GM12878 (cell line): ENCODE results near the gene ANKRD23. TPM values are rescaled to one million over a fixed set of nuclear protein-coding genes. Genes with fewer than 3 reads are reported as not detected.
A peak's percentile ranks its signal among the peaks of the same experiment; 100 is the strongest.

Experiments used
- ATAC-seq: fragments of 200-7000 bp; cut with Tn5 transposase; 3 replicates; pipeline ENCODE4 v1.9.1; 2020; ENCODE audit warnings: mild to moderate bottlenecking, moderate library complexity
- BruUV-seq: library from RNA; stranded (reverse); fragments of 400-500 nt; replicated peaks from 2 replicates; lab custom pipeline; 2021; lab: Mats Ljungman, UMichigan
- CTCF ChIA-PET: fragments of 300-600 bp; sonication (Branson Sonifier 250); formaldehyde crosslinking; extraction: SDS; loops from one replicate; lab custom pipeline; 2021; ENCODE audit warnings: inconsistent platforms; lab: Yijun Ruan, JAX
- POLR2A ChIA-PET: fragments of 350-600 bp; formaldehyde crosslinking; extraction: SDS; loops from one replicate; lab custom pipeline; 2021; ENCODE audit warnings: inconsistent platforms; lab: Charles Lee
- RAD21 ChIA-PET: fragments of 300-600 bp; sonication (Branson Sonifier 250); formaldehyde crosslinking; loops from one replicate; lab custom pipeline; 2023; ENCODE audit warnings: antibody characterized with exemption; ENCODE audit not compliant: unreplicated experiment; lab: Charles Lee
- SMC1A ChIA-PET: fragments of 300-600 bp; sonication (Branson Sonifier 250); formaldehyde crosslinking; loops from one replicate; lab custom pipeline; 2023; ENCODE audit not compliant: unreplicated experiment, uncharacterized antibody; lab: Charles Lee
- DNase-seq: peaks from one replicate; pipeline ENCODE4 v3.0.0-alpha.2; 2011; ENCODE audit warnings: low read depth, low spot score
- FAIRE-seq: peaks from 3 replicates; lab custom pipeline; 2011; peaks lifted over from hg19 to GRCh38; lab: Jason Lieb, UNC
- H2AFZ ChIP-seq: 2 replicates; pipeline ENCODE4 v1.6.0; 2011; ENCODE audit warnings: low read depth, low read length, control low read depth; ENCODE audit not compliant: control insufficient read depth
- H3K27ac ChIP-seq: 2 replicates; pipeline ENCODE4 v1.5.1; 2011; ENCODE audit warnings: control low read depth; ENCODE audit not compliant: control insufficient read depth, insufficient read depth
- H3K27me3 ChIP-seq, 2 experiments: replicated peaks in 1 of 2; 2 replicates each; pipeline versions ENCODE4 v1.6.0 to v1.6.1; 2011; ENCODE audit warnings: low read length in 1 of 2; ENCODE audit not compliant: control insufficient read depth in 2 of 2, insufficient read depth in 2 of 2
- H3K36me3 ChIP-seq, 2 experiments: 2 replicates each; pipeline ENCODE4 v1.5.1; 2011; ENCODE audit warnings: low read length in 1 of 2; ENCODE audit not compliant: control insufficient read depth in 2 of 2, insufficient read depth in 2 of 2
- H3K4me1 ChIP-seq: 2 replicates; pipeline ENCODE4 v1.6.1; 2011; ENCODE audit warnings: mild to moderate bottlenecking, low read length, moderate library complexity, mixed read lengths; ENCODE audit not compliant: control insufficient read depth, insufficient read depth
- H3K4me2 ChIP-seq: 2 replicates; pipeline ENCODE4 v1.6.0; 2011; ENCODE audit warnings: control low read depth; ENCODE audit not compliant: control insufficient read depth, insufficient read depth
- H3K4me3 ChIP-seq: fragments of 200-600 bp; sonication (generic); 2 replicates; pipeline ENCODE4 v1.5.1; 2016
- H3K79me2 ChIP-seq: 2 replicates; pipeline ENCODE4 v1.6.0; 2011; ENCODE audit warnings: low read length; ENCODE audit not compliant: control insufficient read depth, insufficient read depth
- H3K9ac ChIP-seq: 2 replicates; pipeline ENCODE4 v1.8.0; 2011; ENCODE audit warnings: low read length, control low read depth, mixed read lengths; ENCODE audit not compliant: control insufficient read depth, insufficient read depth
- H3K9me3 ChIP-seq: replicated peaks from 3 replicates; pipeline ENCODE4 v1.5.1; 2011; ENCODE audit warnings: mild to moderate bottlenecking, low read length; ENCODE audit not compliant: control insufficient read depth, insufficient read depth
- H4K20me1 ChIP-seq: 2 replicates; pipeline ENCODE4 v1.6.0; 2011; ENCODE audit not compliant: control insufficient read depth, insufficient read depth
- POLR2A ChIP-seq: IDR thresholded peaks from 2 replicates; pipeline ENCODE4 v1.6.1; 2011; ENCODE audit warnings: low read depth, mild to moderate bottlenecking, low read length
- TCF3 ChIP-seq: IDR thresholded peaks from 2 replicates; pipeline ENCODE4 v1.6.1; 2012; ENCODE audit warnings: low read depth, mild to moderate bottlenecking, low read length, borderline replicate concordance; ENCODE audit not compliant: insufficient read depth
- ZNF592 ChIP-seq: fragments of 450-650 bp; IDR thresholded peaks from 2 replicates; pipeline ENCODE4 v1.6.1; 2017; ENCODE audit warnings: mild to moderate bottlenecking, moderate library complexity
- WGBS: methylation state at CpG from one replicate; pipeline ENCODE4 v1.1.6; 2016; ENCODE audit warnings: low lambda C conversion rate; ENCODE audit not compliant: insufficient replicate concordance, insufficient coverage; ENCODE audit errors: missing lambda C conversion rate; 5-methylcytosine and 5-hydroxymethylcytosine counted together
- in situ Hi-C: fragments of 300-500 bp; cut with MboI; formaldehyde crosslinking; loops from 9 replicates; pipeline ENCODE4 v1.14.3; 2018; ENCODE audit warnings: mixed read lengths
- intact Hi-C: fragments of 100-400 bp; cut with micrococcal nuclease; formaldehyde crosslinking; loops from one replicate; pipeline ENCODE4 v1.14.2; 2022; ENCODE audit not compliant: unreplicated experiment
- polyA plus RNA-seq, 11 experiments: library from polyadenylated mRNA; depleted of rRNA in 4 of 11; unstranded in 6 of 11; stranded (reverse) in 5 of 11; fragments of >200 nt; fragmentation: Nextera tagmentation in 4 of 11; fragmentation: Illumina TruSeq in 1 of 11; extraction: Ambion mirVana in 4 of 11; extraction: Trizol in 1 of 11; gene quantifications; 1 replicate in 1 of 11; 2 replicates in 10 of 11; pipeline versions ENCODE4 v1.2.1 to v1.2.3, GENCODE V29; 2011 to 2016; ENCODE audit warnings: inconsistent platforms in 2 of 11, missing spikeins in 2 of 11, low read depth in 1 of 11
- total RNA-seq, 4 experiments: library from RNA; depleted of rRNA in 3 of 4; stranded (reverse); fragments of >200 nt in 3 of 4; fragmentation: Illumina TruSeq in 1 of 4; extraction: Trizol in 1 of 4; gene quantifications; 2 replicates each; pipeline versions ENCODE4 v1.2.1 to v1.2.3, GENCODE V29; 2013 to 2021

The ANKRD23 gene
- total and polyA plus RNA-seq, 10 of the 15 experiments (the other 5 are each of a cell fraction or from before 2014, with no cell fraction given), result 0.34 to 5.3 (median 2.7) TPM

GRCh38 chr2:96839875-96840850 is 3.7 kb downstream of the ANKRD23 start:
- Histone ChIP-seq H3K9ac (no peak overlapping the region), H3K4me3 (no peak overlapping the region), H3K9me3 (no peaks in the 10 kb centered on the region), H3K27ac (no peak overlapping the region), H3K79me2 (no peaks in the 10 kb centered on the region)
- no TSS peak for BruUV-seq
- FAIRE-seq, result no peak
- RAD21 ChIA-PET, result interaction anchor here (1.7 kb wide), 1 partner anchor 18 kb away, joined by 8 read pairs; the partner anchor contains the start of gene ANKRD39
- in situ Hi-C loops, result no loop called here
- no peak for DNase-seq
- POLR2A ChIA-PET, result no interaction called here
- TF ChIP-seq POLR2A (peak; percentile 39), TCF3 (no peak), ZNF592 (no peak)
- TF ChIP-seq, all 136 proteins: peak for 1
- WGBS, result 97% methylated on average over 36 of the region's 37 CpGs
- intact Hi-C loops, result no loop called here
- CTCF ChIA-PET, result interaction anchor here (0.5 to 1.8 kb wide), 2 partner anchors 17 to 234 kb away, joined by 3 to 6 read pairs; partner anchors contain the start of gene ANKRD39
- Histone ChIP-seq H3K36me3 (no peaks in the 10 kb centered on the region; a peak in 1 of 4 replicates), H2AFZ (no peak overlapping the region), H3K27me3 (no peaks in the 10 kb centered on the region), H3K4me1 (peaks cover 9% of the 10 kb centered on the region), H3K4me2 (no peak overlapping the region; the same call in 1 of the 2 replicates), H4K20me1 (no peaks in the 10 kb centered on the region)
- ATAC-seq, result no peak
- SMC1A ChIA-PET, result interaction anchor here (0.6 to 0.8 kb wide), 2 partner anchors 12 to 37 kb away, joined by 3 read pairs; no protein-coding TSS in a partner anchor
